Astrocyte (in vitro differentiated cells and primary cell): ENCODE measurements around the gene RAB22A.

Experiments used
- CTCF ChIP-seq: IDR thresholded peaks from 2 replicates; pipeline ENCODE4 v1.5.1; 2011; ENCODE audit warnings: low read depth, mild to moderate bottlenecking, inconsistent platforms, low read length, moderate library complexity; ENCODE audit not compliant: insufficient read depth
- EZH2 ChIP-seq: IDR thresholded peaks from 2 replicates; pipeline ENCODE4 v1.6.1; 2012; ENCODE audit warnings: mild to moderate bottlenecking, low read length, inconsistent platforms; ENCODE audit not compliant: insufficient read depth

GRCh38 chr20:58274384-58274783 lies 35.1 kb upstream of the RAB22A start:
- TF ChIP-seq CTCF (no peak), EZH2 (no peak)
